ENCODE data around the gene FCAMR.

- TF ChIP-seq CTCF (IDR thresholded peaks at IDR 0.05; ENCODE audit: low read depth, low read length, poor library complexity, severe bottlenecking) (no peak), EZH2phosphoT487 (IDR thresholded peaks at IDR 0.05; ENCODE audit: borderline replicate concordance, low read length) (no peak)
Measured at GRCh38 chr1:206924592-206925105, 45.6 kb downstream of the FCAMR start.
